ENCODE measurements around the gene MIER1.

GRCh38 chr1:66945316-66945715 is 20.5 kb downstream of the MIER1 start:
- TF ChIP-seq CTCF (IDR thresholded peaks at IDR 0.05) = no peak
- no peak for TF ChIP-seq POLR2A (IDR thresholded peaks at IDR 0.05)

Measured in esophagus squamous epithelium (tissue), 4 donors.